HCEC 1CT (cell line): ENCODE measurements around the gene MAD2L1BP.

Source experiments
- DNase-seq: peaks from one replicate; pipeline ENCODE4 v3.0.0-alpha.2; 2017

MAD2L1BP gene

GRCh38 chr6:43683708-43684455 lies 48.2 kb downstream of the MAD2L1BP start:
- no peak for DNase-seq

GRCh38 chr6:43687079-43687436 lies 51.4 kb downstream of the MAD2L1BP start:
- no peak for DNase-seq

- peak; percentile 84 for DNase-seq
Observed at GRCh38 chr6:43687437-43688347, 52.1 kb downstream of the MAD2L1BP start, which contains the start of gene MRPS18A. Gene MRPS18A (minus strand): TSS chr6:43687791. CDS start chr6:43687779, 12 bp downstream.

- DNase-seq: no peak
Observed at GRCh38 chr6:43689421-43689820, 53.8 kb downstream of the MAD2L1BP start.
